Measurements from ENCODE around the gene LRRC45.

- TF ChIP-seq CTCF (IDR thresholded peaks at IDR 0.05) (no peak), POLR2A (IDR thresholded peaks at IDR 0.05) (no peak)
These were observed 47.5 kb downstream of the LRRC45 start for GRCh38 chr17:82070611-82071010.
